Osteoblast (primary cell): ENCODE results near the gene FARS2. TPM values are rescaled to one million over a fixed set of nuclear protein-coding genes. Genes with fewer than 3 reads are reported as not detected.
"Not testable (repeated sequence)": the region's sequence is repeated elsewhere in the genome, so short reads cannot be mapped to it uniquely, and the experiment has no call there.

ENCODE experiments used
- DNase-seq: peaks from one replicate; pipeline ENCODE4 v3.0.0; 2011; ENCODE audit warnings: low spot score, mixed read lengths; ENCODE audit not compliant: insufficient read length; ENCODE audit errors: missing footprints
- H2AFZ ChIP-seq: 2 replicates; pipeline ENCODE4 v1.6.0; 2011; ENCODE audit warnings: mild to moderate bottlenecking, low read length
- H3K27ac ChIP-seq: 2 replicates; pipeline ENCODE4 v1.5.1; 2011; ENCODE audit warnings: mild to moderate bottlenecking, low read depth, low read length, moderate library complexity
- H3K27me3 ChIP-seq: 2 replicates; pipeline ENCODE4 v1.6.0; 2012; ENCODE audit warnings: mild to moderate bottlenecking, control low read depth, inconsistent platforms, low read length, moderate library complexity; ENCODE audit not compliant: insufficient read depth
- H3K36me3 ChIP-seq: 2 replicates; pipeline ENCODE4 v1.5.1; 2011; ENCODE audit warnings: mild to moderate bottlenecking, low read length, control low read depth, moderate library complexity; ENCODE audit not compliant: insufficient read depth
- H3K4me1 ChIP-seq: 2 replicates; pipeline ENCODE4 v1.5.1; 2011; ENCODE audit warnings: mild to moderate bottlenecking, low read length, control low read depth, moderate library complexity; ENCODE audit not compliant: insufficient read depth
- H3K4me2 ChIP-seq: 2 replicates; pipeline ENCODE4 v1.6.0; 2011; ENCODE audit warnings: mild to moderate bottlenecking, low read length; ENCODE audit not compliant: insufficient read depth
- H3K4me3 ChIP-seq: fragments of 200-600 bp; sonication (generic); 3 replicates; pipeline ENCODE4 v1.5.1; 2012; ENCODE audit warnings: mild to moderate bottlenecking, low read length, inconsistent platforms; ENCODE audit not compliant: insufficient read depth
- H3K79me2 ChIP-seq: 2 replicates; pipeline ENCODE4 v1.6.0; 2012; ENCODE audit warnings: mild to moderate bottlenecking, low read length, control low read depth, inconsistent platforms; ENCODE audit not compliant: insufficient read depth
- H3K9me3 ChIP-seq: 2 replicates; pipeline ENCODE4 v1.5.1; 2011; ENCODE audit warnings: low read depth, low read length, control low read depth
- H4K20me1 ChIP-seq: 2 replicates; pipeline ENCODE4 v1.6.0; 2012; ENCODE audit warnings: mild to moderate bottlenecking, low read length, control low read depth; ENCODE audit not compliant: insufficient read depth
- CTCF ChIP-seq: IDR thresholded peaks from 2 replicates; pipeline ENCODE4 v1.5.1; 2011; ENCODE audit warnings: mild to moderate bottlenecking, low read depth, low read length, moderate library complexity; ENCODE audit errors: extremely low read depth
- total RNA-seq: library from RNA; depleted of rRNA; stranded (reverse); fragments of >200 nt; gene quantifications from 2 replicates; pipeline ENCODE4 v1.2.3, GENCODE V29; 2012

FARS2 gene
- total RNA-seq, 1 donor = 29.7 TPM

DNA sequence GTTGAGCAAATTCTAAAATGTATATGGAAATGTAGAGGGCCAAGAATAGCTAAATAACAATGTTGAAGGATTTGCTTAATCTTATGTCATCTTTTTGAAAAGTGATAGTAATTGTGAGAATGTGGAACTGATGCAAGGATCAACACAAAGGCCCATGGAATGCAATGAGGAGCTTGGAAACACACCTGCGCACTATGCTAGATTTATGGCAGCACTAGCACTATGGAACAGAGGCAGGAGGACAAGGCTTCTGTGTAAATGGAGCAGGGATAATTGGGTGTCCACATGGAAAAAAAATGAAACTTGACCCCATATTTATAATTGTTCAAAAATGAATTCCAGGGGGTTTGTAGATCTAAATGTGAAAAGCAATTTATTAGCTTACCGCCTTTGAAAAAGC is 298.3 kb downstream of the FARS2 start:
- H3K79me2 ChIP-seq = no peaks in the 10 kb centered on the region
- no peak overlapping the region for H2AFZ ChIP-seq
- H3K36me3 ChIP-seq = no peaks in the 10 kb centered on the region
- no peak overlapping the region for H3K4me3 ChIP-seq
- TF ChIP-seq CTCF = no peak
- H3K4me2 ChIP-seq = no peak overlapping the region
- no peaks in the 10 kb centered on the region for H3K4me1 ChIP-seq
- no peak overlapping the region for H3K27ac ChIP-seq
- no peak for DNase-seq
- no peaks in the 10 kb centered on the region for H3K27me3 ChIP-seq
- H4K20me1 ChIP-seq = no peaks in the 10 kb centered on the region
- H3K9me3 ChIP-seq = no peaks in the 10 kb centered on the region

- TF ChIP-seq CTCF = no peak
- Histone ChIP-seq H4K20me1 (no peaks in the 10 kb centered on the region), H3K4me2 (no peak overlapping the region), H3K79me2 (no peaks in the 10 kb centered on the region), H3K9me3 (no peaks in the 10 kb centered on the region), H3K27ac (no peak overlapping the region), H3K27me3 (no peaks in the 10 kb centered on the region), H3K4me1 (no peaks in the 10 kb centered on the region), H3K4me3 (no peak overlapping the region), H3K36me3 (no peaks in the 10 kb centered on the region), H2AFZ (no peak overlapping the region)
- DNase-seq = no peak
Measured at GRCh38 chr6:5562277-5562676, 301.0 kb downstream of the FARS2 start.

GRCh38 chr6:5563086-5563485 is 301.8 kb downstream of the FARS2 start:
- H4K20me1 ChIP-seq = no peaks in the 10 kb centered on the region
- H3K9me3 ChIP-seq = no peaks in the 10 kb centered on the region

DNA sequence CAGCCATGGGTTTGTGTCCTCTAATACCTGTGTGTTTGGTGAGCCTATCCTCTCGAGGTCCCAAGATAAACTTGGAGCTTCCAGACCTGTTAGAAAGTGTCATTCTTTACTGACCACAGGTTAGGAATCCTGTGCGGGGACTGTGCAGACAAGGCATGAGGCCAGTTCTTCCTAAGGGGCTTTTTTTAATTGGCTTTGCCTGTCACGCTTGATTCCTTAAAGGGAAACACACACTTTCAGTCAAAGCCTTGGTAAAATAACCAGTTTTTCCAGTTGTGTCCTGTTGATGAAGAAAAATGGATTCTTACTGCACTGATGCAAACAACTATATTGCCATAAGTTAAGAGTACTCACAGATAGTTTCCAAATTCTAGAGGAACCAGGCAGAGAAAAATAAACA is 303.4 kb downstream of the FARS2 start:
- not testable (repeated sequence) for H2AFZ ChIP-seq, H3K36me3 ChIP-seq, H3K27ac ChIP-seq, H3K27me3 ChIP-seq, H4K20me1 ChIP-seq, DNase-seq, H3K4me1 ChIP-seq, H3K4me2 ChIP-seq, H3K9me3 ChIP-seq, H3K79me2 ChIP-seq
- peak overlapping the region; percentile 27 for H3K4me3 ChIP-seq

More at GRCh38 chr6:5563086-5563485, 301.8 kb downstream of the FARS2 start:
- H3K36me3 ChIP-seq = no peaks in the 10 kb centered on the region
- no peak for TF ChIP-seq CTCF
- H3K79me2 ChIP-seq = no peaks in the 10 kb centered on the region
- H2AFZ ChIP-seq = no peak overlapping the region
- no peaks in the 10 kb centered on the region for H3K4me1 ChIP-seq
- H3K4me3 ChIP-seq = no peak overlapping the region
- no peak overlapping the region for H3K27ac ChIP-seq
- no peak overlapping the region for H3K4me2 ChIP-seq
- no peak for DNase-seq
- H3K27me3 ChIP-seq = no peaks in the 10 kb centered on the region
